ENCODE results near the gene GREB1.

The GREB1 gene

GRCh38 chr2:11580697-11581096, 46.9 kb downstream of the GREB1 start:
- TF ChIP-seq TAF1 (IDR thresholded peaks at IDR 0.05; ENCODE audit: low read depth) (no peak), USF1 (IDR thresholded peaks at IDR 0.05) (no peak), MAX (IDR thresholded peaks at IDR 0.05) (no peak), CREB1 (IDR thresholded peaks at IDR 0.05; ENCODE audit: low read depth) (no peak), NFIC (IDR thresholded peaks at IDR 0.05) (no peak), EGR1 (IDR thresholded peaks at IDR 0.05) (no peak), REST (IDR thresholded peaks at IDR 0.05; ENCODE audit: low read depth) (no peak), RAD21 (IDR thresholded peaks at IDR 0.05; ENCODE audit: low read depth) (no peak)

- TF ChIP-seq TAF1 (IDR thresholded peaks at IDR 0.05; ENCODE audit: low read depth) (no peak), MAX (IDR thresholded peaks at IDR 0.05) (no peak), RAD21 (IDR thresholded peaks at IDR 0.05; ENCODE audit: low read depth) (no peak)
Observed at GRCh38 chr2:11581124-11581796, 47.4 kb downstream of the GREB1 start.

GRCh38 chr2:11581797-11582611, 48.2 kb downstream of the GREB1 start:
- TF ChIP-seq USF1 (IDR thresholded peaks at IDR 0.05), result no peak
- no peak for TF ChIP-seq ZBTB7A (IDR thresholded peaks at IDR 0.05; ENCODE audit: low read depth)
- TF ChIP-seq TCF12 (IDR thresholded peaks at IDR 0.05; ENCODE audit: low read depth), result no peak
- TF ChIP-seq RAD21 (IDR thresholded peaks at IDR 0.05; ENCODE audit: low read depth), result no peak
- TF ChIP-seq MAX (IDR thresholded peaks at IDR 0.05), result no peak
- TF ChIP-seq YY1 (IDR thresholded peaks at IDR 0.05; ENCODE audit: low read depth), result no peak
- TF ChIP-seq CEBPB (IDR thresholded peaks at IDR 0.05), result no peak
- TF ChIP-seq CREB1 (IDR thresholded peaks at IDR 0.05; ENCODE audit: low read depth), result no peak
- TF ChIP-seq EP300 (IDR thresholded peaks at IDR 0.05; ENCODE audit: borderline replicate concordance), result no peak
- no peak for TF ChIP-seq REST (IDR thresholded peaks at IDR 0.05; ENCODE audit: low read depth)
- TF ChIP-seq TAF1 (IDR thresholded peaks at IDR 0.05; ENCODE audit: low read depth), result no peak
- no peak for TF ChIP-seq FOXM1 (IDR thresholded peaks at IDR 0.05; ENCODE audit: borderline replicate concordance, low read depth)
- TF ChIP-seq TEAD4 (IDR thresholded peaks at IDR 0.05), result no peak
- TF ChIP-seq EGR1 (IDR thresholded peaks at IDR 0.05), result no peak
- no peak for TF ChIP-seq NFIC (IDR thresholded peaks at IDR 0.05)

GRCh38 chr2:11582612-11582861, 48.7 kb downstream of the GREB1 start:
- TF ChIP-seq USF1 (IDR thresholded peaks at IDR 0.05) (no peak), FOXM1 (IDR thresholded peaks at IDR 0.05; ENCODE audit: borderline replicate concordance, low read depth) (no peak), MAX (IDR thresholded peaks at IDR 0.05) (no peak), CREB1 (IDR thresholded peaks at IDR 0.05; ENCODE audit: low read depth) (no peak), RAD21 (IDR thresholded peaks at IDR 0.05; ENCODE audit: low read depth) (no peak), TEAD4 (IDR thresholded peaks at IDR 0.05) (no peak), EP300 (IDR thresholded peaks at IDR 0.05; ENCODE audit: borderline replicate concordance) (no peak), TAF1 (IDR thresholded peaks at IDR 0.05; ENCODE audit: low read depth) (no peak), REST (IDR thresholded peaks at IDR 0.05; ENCODE audit: low read depth) (no peak), YY1 (IDR thresholded peaks at IDR 0.05; ENCODE audit: low read depth) (no peak), NFIC (IDR thresholded peaks at IDR 0.05) (no peak), EGR1 (IDR thresholded peaks at IDR 0.05) (no peak), ZBTB7A (IDR thresholded peaks at IDR 0.05; ENCODE audit: low read depth) (no peak), CEBPB (IDR thresholded peaks at IDR 0.05) (no peak), TCF12 (IDR thresholded peaks at IDR 0.05; ENCODE audit: low read depth) (no peak)
